Peyer's patch (tissue), 4 donors: ENCODE results near the gene SECISBP2L.

Experiments
- POLR2A ChIP-seq, 2 donors: fragments of 450-650 bp; IDR thresholded peaks; one replicate each; pipeline ENCODE4 v1.5.1; 2017; ENCODE audit warnings: antibody characterized with exemption in 2 of 2, mild to moderate bottlenecking in 2 of 2, moderate library complexity in 2 of 2
- TF ChIP-seq, protein P1 (sequence below), 6 experiments: fragments of 450-650 bp in 4 of 6; fragments of 200-600 bp in 2 of 6; sonication (generic) in 1 of 6; IDR thresholded peaks; one replicate each; pipeline ENCODE4 v1.5.1; 2017 to 2019; ENCODE audit warnings: antibody characterized with exemption in 6 of 6, mild to moderate bottlenecking in 3 of 6, moderate library complexity in 1 of 6

DNA sequence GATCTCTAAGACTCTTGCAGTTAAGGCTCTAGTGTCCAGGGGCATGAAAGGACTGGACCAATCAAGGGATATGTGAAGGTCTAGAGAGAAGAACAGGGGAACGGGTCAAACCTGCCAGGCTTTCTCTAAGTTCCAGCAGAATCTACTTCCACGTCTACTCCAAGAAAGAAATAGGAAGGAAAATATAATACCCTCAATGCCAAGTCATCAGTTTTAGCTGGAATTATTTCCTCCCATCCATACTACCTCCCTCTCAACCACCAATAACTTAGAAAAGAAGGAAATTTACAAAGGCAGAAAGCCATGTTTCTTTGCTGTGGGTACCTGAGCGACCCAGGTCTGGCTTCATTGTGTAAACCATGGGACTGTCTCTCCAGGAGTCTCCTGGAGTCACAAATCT lies 90.3 kb downstream of the SECISBP2L start:
- TF ChIP-seq, protein P1, sequence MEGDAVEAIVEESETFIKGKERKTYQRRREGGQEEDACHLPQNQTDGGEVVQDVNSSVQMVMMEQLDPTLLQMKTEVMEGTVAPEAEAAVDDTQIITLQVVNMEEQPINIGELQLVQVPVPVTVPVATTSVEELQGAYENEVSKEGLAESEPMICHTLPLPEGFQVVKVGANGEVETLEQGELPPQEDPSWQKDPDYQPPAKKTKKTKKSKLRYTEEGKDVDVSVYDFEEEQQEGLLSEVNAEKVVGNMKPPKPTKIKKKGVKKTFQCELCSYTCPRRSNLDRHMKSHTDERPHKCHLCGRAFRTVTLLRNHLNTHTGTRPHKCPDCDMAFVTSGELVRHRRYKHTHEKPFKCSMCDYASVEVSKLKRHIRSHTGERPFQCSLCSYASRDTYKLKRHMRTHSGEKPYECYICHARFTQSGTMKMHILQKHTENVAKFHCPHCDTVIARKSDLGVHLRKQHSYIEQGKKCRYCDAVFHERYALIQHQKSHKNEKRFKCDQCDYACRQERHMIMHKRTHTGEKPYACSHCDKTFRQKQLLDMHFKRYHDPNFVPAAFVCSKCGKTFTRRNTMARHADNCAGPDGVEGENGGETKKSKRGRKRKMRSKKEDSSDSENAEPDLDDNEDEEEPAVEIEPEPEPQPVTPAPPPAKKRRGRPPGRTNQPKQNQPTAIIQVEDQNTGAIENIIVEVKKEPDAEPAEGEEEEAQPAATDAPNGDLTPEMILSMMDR (IDR thresholded peaks at IDR 0.05) = no peak
- TF ChIP-seq POLR2A (IDR thresholded peaks at IDR 0.05) = no peak
